Activated CD8-positive, alpha-beta memory T cell treated with anti-CD3 and anti-CD28 coated beads for 48 hours (primary cell): Measurements from ENCODE around the gene PTPRZ1.

Experiments used
- DNase-seq, 3 experiments: peaks; one replicate each; pipeline ENCODE4 v3.0.0-alpha.2; 2020; ENCODE audit warnings: low read depth in 2 of 3, low spot score in 2 of 3

Gene PTPRZ1

GRCh38 chr7:122103064-122103463, 230.1 kb downstream of the PTPRZ1 start:
- DNase-seq: no peak
